ENCODE measurements around the gene IGFBP7. TPM values are rescaled to one million over a fixed set of nuclear protein-coding genes. Genes with fewer than 3 reads are reported as not detected.

Gene IGFBP7
- polyA plus RNA-seq, 3 donors = 153 to 699 (median 661) TPM

DNA sequence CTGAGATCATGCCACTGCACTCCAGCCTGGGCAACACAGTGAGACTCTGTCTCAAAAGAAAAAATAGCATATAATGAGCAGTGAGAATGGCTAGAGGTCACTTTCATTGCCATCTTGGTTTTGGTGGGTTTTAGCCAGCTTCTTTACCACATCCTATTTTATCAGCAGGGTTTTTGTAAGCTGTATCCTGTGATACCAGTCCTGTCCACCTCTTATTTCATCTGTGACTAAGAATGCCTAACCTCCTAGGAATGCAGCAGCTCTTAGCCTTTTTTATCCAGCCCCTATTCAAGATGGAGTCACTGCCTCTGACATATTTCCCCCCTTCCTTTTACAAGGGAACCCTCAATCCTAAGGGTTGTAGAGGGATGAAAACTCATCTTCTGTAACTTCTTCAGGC lies 26.1 kb upstream of the IGFBP7 start:
- no peak overlapping the region for H3K27ac ChIP-seq (ENCODE audit: low read depth, low read length)

DNA sequence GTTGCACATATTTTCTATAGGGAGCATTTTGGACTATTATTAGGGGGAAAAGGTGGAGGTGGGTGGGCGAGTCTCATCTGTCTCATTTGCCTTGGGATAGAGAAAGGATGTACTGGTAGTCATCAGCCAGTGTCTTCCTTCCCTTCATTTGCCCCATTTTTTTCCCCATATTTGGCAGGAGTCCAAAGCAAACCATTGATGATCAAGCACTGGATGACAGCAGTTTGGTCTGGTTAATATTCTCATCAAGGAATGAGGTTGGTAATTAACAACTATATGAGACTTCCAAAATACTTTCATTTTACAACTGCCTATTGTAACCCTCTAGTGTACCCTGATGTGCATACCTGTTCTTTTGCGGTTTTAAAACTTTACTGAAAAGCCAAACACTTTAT lies 22.6 kb upstream of the IGFBP7 start:
- WGBS, 3 donors = 41 to 85% (median 44%) methylated on average over 2 of the region's 2 CpGs
- H3K27ac ChIP-seq (ENCODE audit: low read depth, low read length) = no peak overlapping the region

DNA sequence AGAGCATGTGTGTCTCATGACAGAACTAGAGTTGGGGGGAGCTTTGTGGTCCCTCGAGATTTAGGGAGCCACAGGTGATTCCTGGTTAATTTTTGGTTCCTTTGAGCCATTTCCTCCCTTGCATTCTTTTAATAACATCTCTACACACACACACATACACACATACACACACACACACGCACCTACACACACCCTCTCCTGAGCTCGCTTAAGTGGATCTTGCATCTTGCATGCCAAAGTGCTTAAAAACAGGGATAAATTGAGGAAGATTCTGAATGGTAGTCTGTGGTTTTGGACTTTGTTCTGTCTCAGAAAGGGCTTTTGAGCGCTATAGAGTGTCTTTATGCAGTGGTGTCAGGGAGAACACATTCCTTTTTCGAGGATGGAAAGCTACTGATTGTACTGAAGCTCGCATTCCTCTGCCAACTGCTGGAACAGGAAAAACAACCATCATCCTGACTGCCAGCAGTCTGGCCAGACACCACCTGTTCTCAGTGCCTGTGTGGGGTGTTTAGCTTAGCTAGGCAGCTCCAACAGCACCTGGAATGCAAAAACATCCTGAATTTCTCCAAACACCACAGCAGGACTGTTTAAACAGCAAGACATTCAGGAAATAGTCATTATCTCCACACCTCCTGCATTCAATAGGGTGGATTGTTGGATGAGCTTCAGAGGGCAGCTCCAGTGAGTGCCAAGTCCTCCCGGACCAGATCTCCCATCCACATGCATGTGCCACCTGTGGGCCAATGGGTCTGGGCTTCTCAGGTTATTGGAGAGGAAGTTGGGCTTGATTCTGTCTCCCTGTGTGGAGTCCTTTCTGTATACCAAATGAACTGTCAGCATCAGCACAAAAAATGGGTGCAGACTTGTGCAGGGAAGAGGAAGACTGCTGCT lies 21.9 kb upstream of the IGFBP7 start:
- H3K27ac ChIP-seq (ENCODE audit: low read depth, low read length) = no peak overlapping the region
- WGBS, 3 donors = 31 to 58% (median 54%) methylated on average over 7 of the region's 7 CpGs

DNA sequence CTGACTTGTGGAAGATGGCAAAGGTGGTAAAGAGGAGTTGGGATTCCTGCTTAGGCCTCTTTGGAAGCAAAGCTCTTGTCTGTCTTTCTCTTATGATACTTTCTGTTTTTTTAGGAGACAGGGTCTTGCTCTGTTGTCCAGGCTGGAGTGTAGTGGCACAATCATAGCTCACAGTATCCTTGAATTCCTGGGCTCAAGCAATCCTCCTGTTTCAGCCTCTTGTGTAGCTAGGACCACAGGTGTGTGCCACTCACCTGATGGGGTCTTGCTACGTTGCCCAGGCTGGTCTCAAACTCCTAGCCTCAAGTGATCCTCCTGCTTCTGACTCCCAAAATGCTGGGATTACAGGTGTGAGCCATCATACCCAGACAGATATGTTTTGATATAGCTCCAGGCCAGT lies 19.3 kb upstream of the IGFBP7 start:
- WGBS, 3 donors = 86 to 91% (median 90%) methylated on average over 1 of the region's 1 CpG
- no peak overlapping the region for H3K27ac ChIP-seq (ENCODE audit: low read depth, low read length)

DNA sequence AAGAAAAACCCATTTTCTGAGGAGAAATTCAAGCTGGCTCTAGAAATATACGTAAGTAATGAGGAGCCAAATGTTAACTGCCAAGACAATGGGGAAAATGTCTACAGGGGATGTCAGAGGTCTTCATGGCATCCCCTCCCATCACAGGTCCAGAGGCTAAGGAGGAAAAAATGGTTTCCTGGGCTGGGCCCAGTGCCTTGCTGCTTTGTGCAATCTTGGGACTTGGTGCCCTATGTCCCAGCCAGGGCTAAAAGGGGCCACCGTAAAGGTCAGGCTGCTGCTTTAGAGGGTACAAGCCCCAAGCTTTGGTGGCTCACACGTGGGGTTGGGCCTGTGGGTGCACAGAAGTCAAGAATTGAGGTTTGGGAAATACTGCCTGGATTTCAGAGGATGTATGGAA lies 17.2 kb upstream of the IGFBP7 start:
- 73 to 80% (median 74%) methylated on average over 3 of the region's 3 CpGs for WGBS, 3 donors
- H3K27ac ChIP-seq (ENCODE audit: low read depth, low read length) = no peak overlapping the region

DNA sequence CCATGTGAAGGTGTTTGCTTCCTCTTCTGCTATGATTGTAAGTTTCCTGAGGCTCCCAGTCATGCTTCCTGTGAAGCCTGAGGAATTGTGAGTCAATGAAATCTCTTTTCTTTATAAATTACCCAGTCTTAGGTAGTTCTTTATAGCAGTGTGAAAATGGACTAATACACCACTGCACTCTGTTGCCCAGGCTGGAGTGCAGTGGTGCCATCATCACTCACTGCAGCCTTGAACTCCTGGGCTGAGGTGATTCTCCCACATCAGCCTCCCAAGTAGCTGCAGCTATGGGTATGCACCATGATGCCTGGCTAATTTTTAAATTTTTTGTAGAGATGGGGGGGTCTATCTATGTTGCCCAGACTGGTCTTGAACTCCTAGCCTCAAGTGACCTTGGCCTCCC lies 15.8 kb upstream of the IGFBP7 start:
- H3K27ac ChIP-seq (ENCODE audit: low read depth, low read length) = no peak overlapping the region

DNA sequence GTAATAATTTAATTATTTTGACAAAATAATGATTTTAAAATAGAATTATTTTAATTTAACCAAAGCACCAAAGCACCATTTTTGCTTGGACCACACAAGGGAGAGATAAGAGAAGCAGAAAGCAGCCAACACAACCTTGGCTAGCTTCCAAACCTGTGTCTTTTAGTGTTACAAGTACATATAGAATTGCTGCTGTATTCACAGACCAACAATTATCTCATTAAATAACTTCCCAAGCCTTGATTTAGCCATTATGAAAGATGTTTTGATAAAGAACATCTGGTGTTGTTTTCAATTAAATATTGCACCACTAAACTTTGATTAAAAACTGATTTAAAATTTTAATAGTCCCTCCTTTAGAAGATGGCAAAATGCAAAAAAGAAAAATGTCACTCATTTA lies 14.0 kb upstream of the IGFBP7 start:
- H3K27ac ChIP-seq (ENCODE audit: low read depth, low read length) = no peak overlapping the region

DNA sequence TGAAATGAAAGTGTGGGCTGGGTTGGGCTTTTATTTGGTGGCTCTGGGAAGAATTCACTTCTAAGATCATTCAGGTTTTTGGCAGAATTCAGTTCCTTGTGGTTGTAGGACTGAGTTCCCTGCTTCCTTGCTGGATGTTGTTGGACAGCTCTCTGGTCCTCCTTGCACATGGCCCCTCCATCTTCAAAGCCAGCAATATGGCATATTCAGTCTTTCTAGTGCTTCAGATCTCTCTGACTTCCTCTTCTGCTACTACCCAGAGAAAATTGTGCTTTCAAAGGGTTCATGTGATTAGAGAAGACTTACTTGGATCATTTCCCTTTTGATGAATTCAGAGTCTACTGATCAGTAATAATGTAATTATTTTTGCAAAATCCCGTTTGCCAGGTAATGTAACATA lies 12.8 kb upstream of the IGFBP7 start:
- no peak overlapping the region for H3K27ac ChIP-seq (ENCODE audit: low read depth, low read length)
- 84 to 86% (median 86%) methylated on average over 1 of the region's 1 CpG for WGBS, 3 donors

DNA sequence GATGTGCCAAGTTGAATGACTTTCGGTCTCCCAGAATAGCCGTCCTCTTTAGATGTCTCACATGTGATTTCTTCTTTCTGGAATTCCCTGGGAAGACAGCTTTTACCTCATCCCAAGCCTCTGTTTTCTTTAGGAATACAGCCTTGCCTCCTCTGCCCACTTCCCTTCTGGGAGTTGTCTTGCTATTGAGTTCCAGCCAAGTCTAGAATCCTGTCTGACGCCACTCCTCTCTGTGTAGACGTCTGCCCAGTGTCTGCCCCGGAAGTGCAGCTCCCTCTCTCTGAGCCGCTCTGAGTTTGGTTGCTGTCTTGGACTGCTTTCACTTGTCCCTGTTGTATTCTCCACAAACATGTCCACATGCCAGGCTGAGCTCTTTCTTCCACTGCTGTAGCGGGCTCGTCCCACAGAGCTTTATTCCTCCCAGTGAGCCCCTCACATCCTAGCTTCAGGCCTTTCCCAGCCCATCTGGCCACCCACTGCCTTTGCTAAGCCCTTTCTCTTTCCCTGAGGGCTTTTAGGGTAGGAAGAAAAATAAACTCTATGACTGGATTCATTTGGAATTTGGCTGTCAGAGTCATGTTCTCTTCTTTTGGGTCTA lies 9.0 kb upstream of the IGFBP7 start:
- H3K27ac ChIP-seq (ENCODE audit: low read depth, low read length) = peak overlapping the region; percentile 20
- WGBS, 3 donors = 31 to 68% (median 36%) methylated on average over 8 of the region's 8 CpGs

DNA sequence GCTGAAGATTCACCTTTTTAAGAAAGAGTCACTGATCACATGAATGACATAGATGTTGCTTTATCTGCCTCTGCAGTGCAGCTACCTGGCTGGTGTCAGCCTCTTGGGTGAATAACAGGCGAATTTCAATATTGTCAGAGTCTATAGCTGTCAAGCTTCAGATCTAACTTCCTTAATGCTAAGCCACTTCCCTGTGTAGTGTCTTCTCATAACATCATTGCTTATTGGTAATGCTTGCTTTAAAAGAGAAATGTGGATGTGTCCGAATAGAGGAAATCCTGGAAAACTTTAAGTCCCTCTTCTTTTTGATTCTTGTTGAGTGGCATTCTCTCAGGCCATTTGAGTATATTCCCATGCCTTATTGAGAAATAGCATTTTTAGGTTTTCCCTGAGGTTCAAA lies 7.3 kb upstream of the IGFBP7 start:
- no peak overlapping the region for H3K27ac ChIP-seq (ENCODE audit: low read depth, low read length)
- WGBS, 3 donors = 52 to 79% (median 55%) methylated on average over 2 of the region's 2 CpGs

DNA sequence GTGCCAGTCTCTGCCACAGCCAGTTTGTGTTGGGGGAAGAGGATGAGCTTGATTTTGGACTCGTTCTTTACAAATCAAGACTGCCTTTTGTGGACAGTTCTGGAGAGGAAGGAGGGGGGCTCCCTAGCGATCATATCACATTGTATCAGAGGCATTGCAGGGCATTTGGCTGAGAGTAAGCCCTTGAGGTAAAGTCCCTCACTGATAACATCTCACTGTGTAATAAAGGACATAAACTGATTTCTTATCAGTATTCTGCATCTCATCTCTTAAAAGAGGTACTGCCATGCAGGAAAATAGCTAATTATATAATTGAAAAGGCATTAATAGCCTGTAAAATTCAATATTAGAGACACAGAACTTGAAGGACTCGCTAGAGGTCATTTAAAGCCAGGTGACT lies 6.1 kb upstream of the IGFBP7 start:
- WGBS, 3 donors = 58 to 76% (median 59%) methylated on average over 3 of the region's 3 CpGs
- no peak overlapping the region for H3K27ac ChIP-seq (ENCODE audit: low read depth, low read length)

DNA sequence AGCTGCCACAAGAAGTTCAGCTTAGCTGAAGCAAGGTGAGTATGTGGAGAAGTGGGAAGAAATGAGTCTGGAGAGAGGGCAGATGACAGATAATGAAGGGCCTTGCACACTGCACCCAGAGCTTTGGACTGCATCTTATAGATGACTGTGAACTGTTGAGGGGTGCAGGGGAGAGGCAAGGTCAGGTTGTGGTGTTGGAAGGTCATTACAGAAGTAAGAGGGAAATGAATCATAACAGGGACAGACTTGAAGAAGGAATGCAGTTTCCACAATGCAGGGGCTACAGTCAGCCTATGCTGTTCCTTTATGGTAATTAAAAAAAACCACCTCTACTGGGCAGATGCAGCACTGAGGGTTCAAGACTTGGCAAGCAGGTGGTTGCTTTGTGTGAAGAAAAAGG lies 4.8 kb upstream of the IGFBP7 start:
- H3K27ac ChIP-seq (ENCODE audit: low read depth, low read length) = no peak overlapping the region

DNA sequence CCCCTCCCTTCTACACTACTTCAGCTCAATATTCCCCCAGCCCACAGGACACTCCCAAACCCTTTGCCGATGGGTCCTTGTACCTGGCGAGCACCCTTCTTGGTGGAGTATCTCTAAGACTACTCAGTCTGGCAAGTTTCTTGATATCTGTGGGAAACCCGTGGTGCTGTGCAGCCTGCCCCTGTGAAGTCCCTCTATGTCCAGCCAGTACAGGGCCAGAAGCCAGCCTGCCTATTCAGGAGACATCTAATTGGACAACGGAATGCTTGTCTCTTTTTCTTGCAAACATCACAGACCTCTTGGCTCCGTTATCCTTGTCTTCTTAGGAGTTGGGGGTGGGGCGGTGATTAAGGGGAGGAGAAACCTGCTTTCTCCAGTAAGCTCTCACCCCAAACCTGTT lies 3.7 kb upstream of the IGFBP7 start:
- WGBS, 3 donors = 84 to 88% (median 86%) methylated on average over 6 of the region's 6 CpGs
- H3K27ac ChIP-seq (ENCODE audit: low read depth, low read length) = no peak overlapping the region

DNA sequence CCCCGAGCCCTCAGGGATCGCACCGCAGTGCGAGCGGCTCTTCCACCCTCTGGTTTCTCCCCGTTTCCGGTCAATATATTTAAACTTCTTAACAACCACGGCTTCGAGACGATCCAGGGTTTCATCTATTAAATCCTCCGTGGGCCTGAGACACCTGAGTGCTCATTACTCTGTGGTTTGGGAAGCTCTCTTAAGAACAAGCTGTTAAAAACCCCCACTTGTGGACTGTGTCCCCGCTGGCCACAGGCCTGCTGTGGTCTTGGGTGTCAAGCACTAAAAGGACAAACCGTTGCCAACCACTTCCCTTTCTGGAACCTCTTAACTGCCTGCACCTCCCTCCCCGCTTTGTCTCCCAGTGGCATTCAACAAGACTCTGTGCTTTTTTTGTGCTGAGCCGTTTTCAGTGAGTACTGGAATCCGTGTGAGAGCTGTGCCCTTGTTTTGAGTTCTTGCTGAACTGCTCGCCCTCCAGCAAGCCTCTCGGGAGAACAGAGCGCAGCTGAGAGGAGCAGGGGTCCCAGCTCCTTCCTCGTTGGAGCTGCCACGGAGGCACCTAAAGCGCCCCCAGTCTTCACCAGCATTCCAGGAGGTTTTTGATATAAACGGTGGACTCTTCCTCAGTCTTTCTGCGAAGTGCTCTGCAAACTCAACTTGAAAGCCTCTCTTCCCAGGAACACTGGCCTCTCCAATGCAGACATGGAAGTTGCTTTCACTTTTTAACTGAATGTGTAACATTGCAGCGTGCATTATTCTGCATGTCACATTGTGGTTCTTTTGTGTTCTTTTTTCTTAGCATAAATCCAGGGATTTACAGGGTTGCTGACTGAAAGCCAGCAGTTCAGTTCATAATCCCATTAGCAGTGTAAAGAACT lies 691 bp upstream of the IGFBP7 start:
- H3K27ac ChIP-seq (ENCODE audit: low read depth, low read length) = peak overlapping the region; percentile 74
- WGBS, 3 donors = 2 to 31% (median 2%) methylated on average over 25 of the region's 25 CpGs

DNA sequence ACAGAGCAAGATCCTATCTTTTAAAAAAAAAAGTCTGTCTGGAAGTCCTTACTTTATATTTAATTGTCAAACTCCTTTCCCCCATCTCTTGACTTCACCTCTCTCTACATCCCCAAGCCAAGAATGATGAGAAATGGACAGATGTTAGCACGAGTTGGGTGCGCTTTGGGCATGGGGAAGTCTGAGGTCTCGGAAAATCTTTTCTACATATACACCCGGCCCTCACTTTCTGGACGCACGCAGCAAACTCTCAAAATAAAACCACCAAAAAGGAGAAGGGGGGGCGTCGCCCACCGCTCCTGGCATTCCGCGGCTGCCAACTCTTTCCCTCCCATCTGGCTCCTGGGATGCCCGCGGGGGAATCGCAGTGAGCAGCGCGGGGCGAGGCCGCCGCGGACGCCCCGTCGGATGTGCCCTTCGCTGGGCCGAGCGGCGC lies 756 bp downstream of the IGFBP7 start:
- H3K27ac ChIP-seq (ENCODE audit: low read depth, low read length) = peak overlapping the region; percentile 74
- 5 to 10% (median 6%) methylated on average over 27 of the region's 27 CpGs for WGBS, 3 donors

DNA sequence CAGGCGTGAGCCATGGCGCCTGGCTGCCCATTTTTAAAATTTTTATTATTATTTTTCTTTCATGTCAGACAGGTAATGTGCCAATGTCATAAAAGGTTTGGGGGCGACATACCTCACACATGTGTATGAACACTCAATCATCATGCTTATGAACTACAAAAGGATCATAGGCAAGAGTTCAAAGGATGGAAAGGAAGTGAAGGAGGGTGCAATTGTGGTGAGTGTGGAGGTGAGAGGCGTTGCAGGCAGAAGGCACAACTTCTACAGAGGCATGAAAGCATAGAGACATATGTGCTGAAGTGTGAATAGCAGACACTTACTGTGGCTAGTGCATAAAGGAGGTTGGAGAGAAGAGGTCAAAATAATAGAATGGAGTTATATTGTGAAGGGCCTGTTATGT lies 4.0 kb downstream of the IGFBP7 start:
- WGBS, 3 donors = 82 to 94% (median 83%) methylated on average over 4 of the region's 4 CpGs
- no peak overlapping the region for H3K27ac ChIP-seq (ENCODE audit: low read depth, low read length)

DNA sequence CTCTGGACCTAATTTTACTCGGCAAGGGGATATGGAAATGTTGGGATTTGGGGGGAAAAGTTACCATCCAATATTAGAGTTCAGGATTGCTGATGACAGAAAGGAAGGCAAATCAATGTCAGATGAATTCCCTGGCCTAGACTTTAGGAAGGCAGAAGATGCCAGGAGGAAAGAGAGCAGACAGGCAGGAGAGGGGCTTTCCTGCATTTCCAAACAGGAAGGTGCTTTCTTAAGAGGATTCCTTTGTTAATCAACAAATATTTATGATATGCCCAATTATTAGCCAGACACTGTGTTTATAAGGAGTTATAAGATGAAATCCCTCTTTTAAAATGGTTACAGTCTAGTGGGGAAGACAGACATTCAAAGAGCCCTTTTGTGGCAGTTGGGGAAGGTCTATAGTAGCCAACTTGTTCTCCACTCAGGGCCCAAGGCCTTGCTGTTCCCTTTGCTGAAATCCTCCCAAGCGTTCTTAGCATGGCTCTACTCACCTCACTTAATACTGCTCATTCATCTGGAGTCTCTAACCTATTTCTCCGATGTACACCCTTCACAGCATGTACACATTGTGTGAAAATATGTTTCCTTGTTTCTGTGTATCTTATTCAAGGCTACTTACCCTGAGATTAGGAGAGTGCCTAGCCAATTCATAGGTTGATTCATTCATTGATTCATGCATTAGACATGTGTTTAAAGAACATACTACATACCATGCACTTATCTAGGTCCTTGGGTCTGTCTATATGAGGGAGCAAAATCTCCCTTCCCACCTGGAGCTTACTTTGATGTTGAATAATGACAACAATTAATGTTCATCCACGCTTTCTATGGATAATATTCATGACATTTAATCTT lies 5.3 kb downstream of the IGFBP7 start:
- no peak overlapping the region for H3K27ac ChIP-seq (ENCODE audit: low read depth, low read length)
- WGBS, 3 donors = 79 to 81% (median 80%) methylated on average over 4 of the region's 4 CpGs

DNA sequence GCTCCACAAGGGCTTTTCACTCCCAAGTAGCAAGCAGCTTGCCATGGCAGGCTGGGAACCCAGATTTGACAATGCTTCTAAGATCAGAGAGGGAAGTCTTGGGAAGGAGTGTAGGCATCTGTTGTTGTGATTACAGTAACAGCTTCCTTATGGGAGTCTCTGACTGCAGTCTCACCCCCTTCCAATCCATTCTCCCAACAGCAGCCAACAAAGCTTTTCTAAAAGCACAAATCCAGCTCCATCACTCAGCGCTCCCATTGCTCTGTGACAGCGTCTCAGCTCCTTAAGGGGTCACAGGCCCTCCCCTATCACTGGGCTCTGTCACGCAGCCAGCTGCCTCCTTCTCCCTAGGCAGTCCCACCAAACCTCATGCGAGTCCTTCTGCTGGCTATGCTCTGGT lies 7.1 kb downstream of the IGFBP7 start:
- peak overlapping the region; percentile 61 for H3K27ac ChIP-seq (ENCODE audit: low read depth, low read length)
- WGBS, 3 donors = 59 to 87% (median 60%) methylated on average over 4 of the region's 4 CpGs
